Liver (tissue), 9 donors: ENCODE results near the gene NOS2. TPM values are rescaled to one million over a fixed set of nuclear protein-coding genes. Genes with fewer than 3 reads are reported as not detected.

Source experiments
- DNase-seq: peaks from one replicate; pipeline ENCODE4 v3.0.0-alpha.2; 2017; ENCODE audit warnings: low spot score
- H3K27ac ChIP-seq, 2 donors: one replicate each; pipeline ENCODE4 v1.7.0; 2013; ENCODE audit warnings: inconsistent platforms in 2 of 2, low read length in 2 of 2, control low read depth in 1 of 2, low read depth in 1 of 2, mild to moderate bottlenecking in 1 of 2
- H3K27me3 ChIP-seq, 4 donors: one replicate each; pipeline versions ENCODE4 v1.6.1 to v1.7.0; 2013; ENCODE audit warnings: low read length in 3 of 4, inconsistent platforms in 1 of 4, mild to moderate bottlenecking in 1 of 4, moderate library complexity in 1 of 4; ENCODE audit not compliant: control insufficient read depth in 4 of 4, insufficient read depth in 4 of 4
- H3K36me3 ChIP-seq, 4 donors: one replicate each; pipeline versions ENCODE4 v1.6.1 to v1.7.0; 2013; ENCODE audit warnings: low read length in 3 of 4, mild to moderate bottlenecking in 3 of 4, low read depth in 1 of 4, moderate library complexity in 1 of 4; ENCODE audit not compliant: control insufficient read depth in 4 of 4, insufficient read depth in 3 of 4
- H3K4me1 ChIP-seq, 4 donors: one replicate each; pipeline versions ENCODE4 v1.6.1 to v1.7.0; 2013; ENCODE audit warnings: low read length in 3 of 4, mild to moderate bottlenecking in 3 of 4, moderate library complexity in 1 of 4; ENCODE audit not compliant: control insufficient read depth in 4 of 4, insufficient read depth in 4 of 4
- H3K4me3 ChIP-seq, 3 donors: one replicate each; pipeline versions ENCODE4 v1.6.1 to v1.7.0; 2013; ENCODE audit warnings: low read length in 3 of 3, control low read depth in 1 of 3, low read depth in 1 of 3, mild to moderate bottlenecking in 1 of 3
- H3K9ac ChIP-seq, 2 donors: one replicate each; pipeline ENCODE4 v1.7.0; 2013; ENCODE audit warnings: low read length in 2 of 2, mild to moderate bottlenecking in 2 of 2, moderate library complexity in 2 of 2, control low read depth in 1 of 2, low read depth in 1 of 2
- H3K9me3 ChIP-seq, 4 donors: one replicate each; pipeline versions ENCODE4 v1.6.1 to v1.7.0; 2013; ENCODE audit warnings: low read length in 3 of 4; ENCODE audit not compliant: control insufficient read depth in 4 of 4
- FOXA1 ChIP-seq: IDR thresholded peaks from 2 replicates; pipeline ENCODE4 v1.6.1; 2016; ENCODE audit warnings: antibody characterized with exemption
- FOXA2 ChIP-seq: IDR thresholded peaks from 2 replicates; pipeline ENCODE4 v1.6.1; 2016; ENCODE audit warnings: antibody characterized with exemption
- GABPA ChIP-seq, 2 donors: IDR thresholded peaks in 1 of 2; conservative IDR thresholded peaks in 1 of 2; 2 replicates each; pipeline ENCODE4 v1.6.1; 2016; ENCODE audit warnings: antibody characterized with exemption in 2 of 2, mild to moderate bottlenecking in 1 of 2, moderate library complexity in 1 of 2
- HNF4A ChIP-seq, 2 donors: conservative IDR thresholded peaks; 2 replicates each; pipeline ENCODE4 v1.6.1; 2016; ENCODE audit warnings: antibody characterized with exemption in 2 of 2, mild to moderate bottlenecking in 2 of 2
- HNF4G ChIP-seq: IDR thresholded peaks from 2 replicates; pipeline ENCODE4 v1.6.1; 2016; ENCODE audit warnings: antibody characterized with exemption
- RAD21 ChIP-seq, 2 donors: IDR thresholded peaks; 2 replicates each; pipeline ENCODE4 v1.6.1; 2016; ENCODE audit warnings: antibody characterized with exemption in 2 of 2, mild to moderate bottlenecking in 2 of 2
- YY1 ChIP-seq: IDR thresholded peaks from 2 replicates; pipeline ENCODE4 v1.6.1; 2016; ENCODE audit warnings: antibody characterized with exemption, mild to moderate bottlenecking
- WGBS: extraction: QIAGEN DNeasy Blood & Tissue Kit; methylation state at CpG from one replicate; pipeline ENCODE4 v1.1.7; 2013; 5-methylcytosine and 5-hydroxymethylcytosine counted together
- polyA plus RNA-seq, 2 donors: library from polyadenylated mRNA; stranded (reverse) in 1 of 2; unstranded in 1 of 2; fragments of 200-250 nt in 1 of 2; fragments of >200 nt in 1 of 2; fragmentation: Nextera tagmentation in 1 of 2; extraction: Ambion mirVana in 1 of 2; gene quantifications; one replicate each; pipeline versions ENCODE4 v1.2.1 to v1.2.3, GENCODE V29; 2013 to 2015
- total RNA-seq, 2 donors: library from RNA; depleted of rRNA; stranded (reverse); fragments of >200 nt; gene quantifications; one replicate each; pipeline ENCODE4 v1.2.3, GENCODE V29; 2014
- TF ChIP-seq, protein P1 (sequence below): IDR thresholded peaks from 2 replicates; pipeline ENCODE4 v1.6.1; 2016; ENCODE audit warnings: antibody characterized with exemption
- TF ChIP-seq, protein P2 (sequence below): IDR thresholded peaks from 2 replicates; pipeline ENCODE4 v1.6.1; 2016; ENCODE audit warnings: antibody characterized with exemption, mild to moderate bottlenecking
- TF ChIP-seq, protein P3 (sequence below): IDR thresholded peaks from 2 replicates; pipeline ENCODE4 v1.6.1; 2016; ENCODE audit warnings: antibody characterized with exemption
- TF ChIP-seq, protein P4 (sequence below): fragments of 150-350 bp; IDR thresholded peaks from 2 replicates; pipeline ENCODE4 v1.5.1; 2017; ENCODE audit warnings: improper control_type of control experiment, low read depth, low read length; ENCODE audit not compliant: missing input control
- TF ChIP-seq, protein P5 (sequence below): IDR thresholded peaks from 2 replicates; pipeline ENCODE4 v1.6.1; 2016; ENCODE audit warnings: antibody characterized with exemption
- donor health status: healthy.
- donor health status: healthy.
- donor health status: healthy.
- donor health status: healthy.
- donor health status: healthy.

The NOS2 gene
- total and polyA plus RNA-seq, 4 donors = under 0.01 to 0.01 TPM; not detected in 2

DNA sequence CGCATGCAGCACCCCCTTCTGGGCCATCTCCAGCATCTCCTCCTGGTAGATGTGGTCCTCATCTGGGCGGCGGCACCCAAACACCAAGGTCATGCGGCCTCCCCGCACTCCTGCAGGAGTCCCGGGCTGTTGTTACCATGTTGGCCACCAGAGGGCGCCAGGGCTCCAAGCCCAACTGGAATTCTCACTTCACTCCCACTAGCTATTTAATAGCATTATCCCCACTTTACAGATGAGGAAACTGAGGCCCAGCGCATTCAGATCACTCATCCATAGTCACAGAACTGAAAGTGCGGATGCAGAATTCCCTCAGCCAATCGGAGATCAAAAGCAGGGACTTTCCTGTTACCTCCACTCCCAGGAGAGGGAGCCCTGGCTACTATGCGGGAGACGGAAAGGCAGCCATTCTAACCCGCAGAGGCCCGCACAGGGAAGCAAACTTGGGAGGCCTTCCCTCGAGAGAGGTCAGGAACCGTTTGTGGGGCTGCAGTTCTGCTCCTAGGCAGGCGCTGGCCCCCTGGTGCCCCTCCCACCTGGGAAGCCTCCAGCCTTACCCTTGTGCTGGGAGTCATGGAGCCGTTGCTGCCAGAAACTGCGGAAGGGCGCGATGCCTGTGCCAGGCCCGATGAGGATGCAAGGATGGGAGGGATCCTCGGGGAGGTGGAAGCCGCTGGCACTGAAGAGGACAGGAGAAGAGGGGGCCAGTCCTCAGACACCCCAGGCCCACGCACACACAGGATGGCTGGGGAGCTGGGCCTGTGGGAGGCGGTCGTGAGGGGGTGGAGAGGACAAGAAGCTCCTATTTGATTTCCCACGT lies 40.1 kb downstream of the NOS2 start (continued):
- TF ChIP-seq GABPA (IDR thresholded peaks at IDR 0.05 in 1 of 2, conservative IDR thresholded peaks at IDR 0.05 in 1 of 2) (no peak), FOXA1 (no peak), HNF4G (no peak)
- TF ChIP-seq, protein P1, sequence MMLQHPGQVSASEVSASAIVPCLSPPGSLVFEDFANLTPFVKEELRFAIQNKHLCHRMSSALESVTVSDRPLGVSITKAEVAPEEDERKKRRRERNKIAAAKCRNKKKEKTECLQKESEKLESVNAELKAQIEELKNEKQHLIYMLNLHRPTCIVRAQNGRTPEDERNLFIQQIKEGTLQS = no peak

DNA sequence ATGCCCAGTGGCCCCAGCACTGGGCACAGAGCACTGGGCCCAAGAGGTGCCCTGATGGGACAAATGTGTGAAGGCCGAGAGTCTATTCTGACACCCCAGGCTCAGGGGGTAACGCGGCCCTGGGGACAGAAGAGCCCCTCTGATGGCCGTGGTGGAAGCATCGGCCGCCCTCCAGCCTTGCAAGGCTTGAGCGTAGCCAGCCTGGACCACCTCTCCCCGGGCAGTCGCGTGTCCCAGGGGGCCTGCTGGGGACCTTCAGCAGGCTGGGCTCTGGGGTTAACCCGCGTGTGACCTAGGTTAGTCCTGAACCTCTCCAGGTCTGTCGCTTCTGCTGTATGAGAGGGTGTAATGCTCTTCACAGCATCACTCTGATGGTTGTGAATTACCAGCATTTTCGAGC lies 40.8 kb downstream of the NOS2 start:
- Histone ChIP-seq H3K27me3 (no peaks in the 10 kb centered on the region), H3K36me3 (no peaks in the 10 kb centered on the region), H3K9ac (no peak overlapping the region), H3K4me1 (peaks cover 0 to 3% (median 0%) of the 10 kb centered on the region in 4 donors), H3K9me3 (no peaks in the 10 kb centered on the region), H3K4me3 (no peak overlapping the region), H3K27ac (no peak overlapping the region)
- WGBS = 80% methylated on average over 14 of the region's 14 CpGs
- no peak for DNase-seq
- no peak for TF ChIP-seq FOXA1
- TF ChIP-seq, protein P2, sequence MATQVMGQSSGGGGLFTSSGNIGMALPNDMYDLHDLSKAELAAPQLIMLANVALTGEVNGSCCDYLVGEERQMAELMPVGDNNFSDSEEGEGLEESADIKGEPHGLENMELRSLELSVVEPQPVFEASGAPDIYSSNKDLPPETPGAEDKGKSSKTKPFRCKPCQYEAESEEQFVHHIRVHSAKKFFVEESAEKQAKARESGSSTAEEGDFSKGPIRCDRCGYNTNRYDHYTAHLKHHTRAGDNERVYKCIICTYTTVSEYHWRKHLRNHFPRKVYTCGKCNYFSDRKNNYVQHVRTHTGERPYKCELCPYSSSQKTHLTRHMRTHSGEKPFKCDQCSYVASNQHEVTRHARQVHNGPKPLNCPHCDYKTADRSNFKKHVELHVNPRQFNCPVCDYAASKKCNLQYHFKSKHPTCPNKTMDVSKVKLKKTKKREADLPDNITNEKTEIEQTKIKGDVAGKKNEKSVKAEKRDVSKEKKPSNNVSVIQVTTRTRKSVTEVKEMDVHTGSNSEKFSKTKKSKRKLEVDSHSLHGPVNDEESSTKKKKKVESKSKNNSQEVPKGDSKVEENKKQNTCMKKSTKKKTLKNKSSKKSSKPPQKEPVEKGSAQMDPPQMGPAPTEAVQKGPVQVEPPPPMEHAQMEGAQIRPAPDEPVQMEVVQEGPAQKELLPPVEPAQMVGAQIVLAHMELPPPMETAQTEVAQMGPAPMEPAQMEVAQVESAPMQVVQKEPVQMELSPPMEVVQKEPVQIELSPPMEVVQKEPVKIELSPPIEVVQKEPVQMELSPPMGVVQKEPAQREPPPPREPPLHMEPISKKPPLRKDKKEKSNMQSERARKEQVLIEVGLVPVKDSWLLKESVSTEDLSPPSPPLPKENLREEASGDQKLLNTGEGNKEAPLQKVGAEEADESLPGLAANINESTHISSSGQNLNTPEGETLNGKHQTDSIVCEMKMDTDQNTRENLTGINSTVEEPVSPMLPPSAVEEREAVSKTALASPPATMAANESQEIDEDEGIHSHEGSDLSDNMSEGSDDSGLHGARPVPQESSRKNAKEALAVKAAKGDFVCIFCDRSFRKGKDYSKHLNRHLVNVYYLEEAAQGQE = no peak
- no peak for TF ChIP-seq GABPA (IDR thresholded peaks at IDR 0.05 in 1 of 2, conservative IDR thresholded peaks at IDR 0.05 in 1 of 2)
- no peak for TF ChIP-seq RAD21 (IDR thresholded peaks at IDR 0.05)
- TF ChIP-seq, protein P3, sequence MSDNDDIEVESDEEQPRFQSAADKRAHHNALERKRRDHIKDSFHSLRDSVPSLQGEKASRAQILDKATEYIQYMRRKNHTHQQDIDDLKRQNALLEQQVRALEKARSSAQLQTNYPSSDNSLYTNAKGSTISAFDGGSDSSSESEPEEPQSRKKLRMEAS = no peak
- TF ChIP-seq, protein P1 = no peak
- TF ChIP-seq, protein P4, sequence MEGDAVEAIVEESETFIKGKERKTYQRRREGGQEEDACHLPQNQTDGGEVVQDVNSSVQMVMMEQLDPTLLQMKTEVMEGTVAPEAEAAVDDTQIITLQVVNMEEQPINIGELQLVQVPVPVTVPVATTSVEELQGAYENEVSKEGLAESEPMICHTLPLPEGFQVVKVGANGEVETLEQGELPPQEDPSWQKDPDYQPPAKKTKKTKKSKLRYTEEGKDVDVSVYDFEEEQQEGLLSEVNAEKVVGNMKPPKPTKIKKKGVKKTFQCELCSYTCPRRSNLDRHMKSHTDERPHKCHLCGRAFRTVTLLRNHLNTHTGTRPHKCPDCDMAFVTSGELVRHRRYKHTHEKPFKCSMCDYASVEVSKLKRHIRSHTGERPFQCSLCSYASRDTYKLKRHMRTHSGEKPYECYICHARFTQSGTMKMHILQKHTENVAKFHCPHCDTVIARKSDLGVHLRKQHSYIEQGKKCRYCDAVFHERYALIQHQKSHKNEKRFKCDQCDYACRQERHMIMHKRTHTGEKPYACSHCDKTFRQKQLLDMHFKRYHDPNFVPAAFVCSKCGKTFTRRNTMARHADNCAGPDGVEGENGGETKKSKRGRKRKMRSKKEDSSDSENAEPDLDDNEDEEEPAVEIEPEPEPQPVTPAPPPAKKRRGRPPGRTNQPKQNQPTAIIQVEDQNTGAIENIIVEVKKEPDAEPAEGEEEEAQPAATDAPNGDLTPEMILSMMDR = no peak
- no peak for TF ChIP-seq FOXA2
- TF ChIP-seq YY1 = no peak
- no peak for TF ChIP-seq HNF4A (conservative IDR thresholded peaks at IDR 0.05)
- TF ChIP-seq, protein P5, sequence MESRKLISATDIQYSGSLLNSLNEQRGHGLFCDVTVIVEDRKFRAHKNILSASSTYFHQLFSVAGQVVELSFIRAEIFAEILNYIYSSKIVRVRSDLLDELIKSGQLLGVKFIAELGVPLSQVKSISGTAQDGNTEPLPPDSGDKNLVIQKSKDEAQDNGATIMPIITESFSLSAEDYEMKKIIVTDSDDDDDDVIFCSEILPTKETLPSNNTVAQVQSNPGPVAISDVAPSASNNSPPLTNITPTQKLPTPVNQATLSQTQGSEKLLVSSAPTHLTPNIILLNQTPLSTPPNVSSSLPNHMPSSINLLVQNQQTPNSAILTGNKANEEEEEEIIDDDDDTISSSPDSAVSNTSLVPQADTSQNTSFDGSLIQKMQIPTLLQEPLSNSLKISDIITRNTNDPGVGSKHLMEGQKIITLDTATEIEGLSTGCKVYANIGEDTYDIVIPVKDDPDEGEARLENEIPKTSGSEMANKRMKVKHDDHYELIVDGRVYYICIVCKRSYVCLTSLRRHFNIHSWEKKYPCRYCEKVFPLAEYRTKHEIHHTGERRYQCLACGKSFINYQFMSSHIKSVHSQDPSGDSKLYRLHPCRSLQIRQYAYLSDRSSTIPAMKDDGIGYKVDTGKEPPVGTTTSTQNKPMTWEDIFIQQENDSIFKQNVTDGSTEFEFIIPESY = no peak
